Neural crest cell (in vitro differentiated cells): ENCODE data around the gene FAM170B. TPM values are rescaled to one million over a fixed set of nuclear protein-coding genes. Genes with fewer than 3 reads are reported as not detected.

ENCODE experiments used
- DNase-seq: peaks from one replicate; pipeline ENCODE4 v3.0.0; 2021; ENCODE audit warnings: low read depth, mixed read lengths, low spot score
- H3K27ac Mint-ChIP-seq: one replicate; pipeline ENCODE4 v1.8.0; 2021; ENCODE audit warnings: mild to moderate bottlenecking, mixed read lengths; ENCODE audit not compliant: unreplicated experiment
- H3K27me3 Mint-ChIP-seq: 2 replicates; pipeline ENCODE4 v1.8.0; 2021; ENCODE audit warnings: low read depth, mild to moderate bottlenecking, mixed read lengths
- H3K36me3 Mint-ChIP-seq: 2 replicates; pipeline ENCODE4 v1.8.0; 2021; ENCODE audit warnings: low read depth, mild to moderate bottlenecking, mixed read lengths
- H3K4me1 Mint-ChIP-seq: 2 replicates; pipeline ENCODE4 v1.8.0; 2021; ENCODE audit warnings: mixed read lengths
- H3K4me3 Mint-ChIP-seq: one replicate; pipeline ENCODE4 v1.8.0; 2021; ENCODE audit warnings: mild to moderate bottlenecking, mixed read lengths
- H3K9me3 Mint-ChIP-seq: 2 replicates; pipeline ENCODE4 v1.8.0; 2021; ENCODE audit warnings: mixed read lengths
- CTCF ChIP-seq: fragments of 200-600 bp; sonication (generic); conservative IDR thresholded peaks from 2 replicates; pipeline ENCODE4 v1.5.0; 2021; ENCODE audit warnings: antibody characterized with exemption, mild to moderate bottlenecking
- total RNA-seq: library from RNA; stranded (reverse); gene quantifications from 2 replicates; pipeline ENCODE4 v1.2.1, GENCODE V29; 2021

FAM170B gene
- total RNA-seq, 1 donor from 2014 or later, result not detected

GRCh38 chr10:49104323-49104722, 29.5 kb downstream of the FAM170B start:
- no peak for DNase-seq
- Mint-ChIP-seq H3K4me3 (no peak overlapping the region), H3K27ac (no peak overlapping the region)

GRCh38 chr10:49103761-49104160, 30.1 kb downstream of the FAM170B start:
- Mint-ChIP-seq H3K4me3 (no peak overlapping the region), H3K9me3 (no peaks in the 10 kb centered on the region), H3K27ac (no peak overlapping the region), H3K27me3 (no peaks in the 10 kb centered on the region), H3K4me1 (peaks cover 7% of the 10 kb centered on the region), H3K36me3 (no peaks in the 10 kb centered on the region)
- DNase-seq, result no peak
- TF ChIP-seq CTCF, result no peak

More at GRCh38 chr10:49104323-49104722, 29.5 kb downstream of the FAM170B start:
- H3K36me3 Mint-ChIP-seq, result no peaks in the 10 kb centered on the region
- TF ChIP-seq CTCF, result no peak
- H3K4me1 Mint-ChIP-seq, result peaks cover 6% of the 10 kb centered on the region
- no peaks in the 10 kb centered on the region for H3K9me3 Mint-ChIP-seq
- no peaks in the 10 kb centered on the region for H3K27me3 Mint-ChIP-seq

GRCh38 chr10:49099046-49099445, 34.8 kb downstream of the FAM170B start:
- DNase-seq, result no peak
- Mint-ChIP-seq H3K36me3 (no peaks in the 10 kb centered on the region), H3K9me3 (no peaks in the 10 kb centered on the region), H3K27me3 (no peaks in the 10 kb centered on the region), H3K27ac (no peak overlapping the region), H3K4me3 (no peak overlapping the region), H3K4me1 (peaks cover 41% of the 10 kb centered on the region)
- no peak for TF ChIP-seq CTCF

GRCh38 chr10:49096890-49097445, 36.9 kb downstream of the FAM170B start:
- Mint-ChIP-seq H3K4me3 (no peak overlapping the region), H3K36me3 (peaks cover 5% of the 10 kb centered on the region), H3K9me3 (peaks cover 3% of the 10 kb centered on the region), H3K4me1 (peaks cover 55% of the 10 kb centered on the region), H3K27me3 (no peaks in the 10 kb centered on the region), H3K27ac (no peak overlapping the region)
- no peak for TF ChIP-seq CTCF
- DNase-seq, result no peak

- Mint-ChIP-seq H3K36me3 (peaks cover 5% of the 10 kb centered on the region), H3K27me3 (no peaks in the 10 kb centered on the region), H3K4me3 (peak overlapping the region; percentile 56), H3K27ac (peak overlapping the region; percentile 71), H3K4me1 (peaks cover 56% of the 10 kb centered on the region), H3K9me3 (peaks cover 3% of the 10 kb centered on the region)
- TF ChIP-seq CTCF, result no peak
- DNase-seq, result no peak
Observed at GRCh38 chr10:49094646-49095045, 39.2 kb downstream of the FAM170B start.

GRCh38 chr10:49093922-49094321, 39.9 kb downstream of the FAM170B start:
- Mint-ChIP-seq H3K4me1 (peaks cover 56% of the 10 kb centered on the region), H3K27me3 (no peaks in the 10 kb centered on the region), H3K27ac (no peak overlapping the region), H3K36me3 (peaks cover 5% of the 10 kb centered on the region), H3K9me3 (peaks cover 3% of the 10 kb centered on the region), H3K4me3 (peak overlapping the region; percentile 56)
- no peak for TF ChIP-seq CTCF
- DNase-seq, result no peak
